Esophagus squamous epithelium (tissue), 5 donors: ENCODE results near the gene PTPRT. TPM values are rescaled to one million over a fixed set of nuclear protein-coding genes. Genes with fewer than 3 reads are reported as not detected.

Source experiments
- DNase-seq: peaks from one replicate; lab custom pipeline; 2025; lab: John Stamatoyannopoulos, UW
- H3K27ac ChIP-seq, 4 donors: fragments of 200-600 bp; sonication (generic); one replicate each; pipeline ENCODE4 v1.5.1; 2016 to 2019; ENCODE audit warnings: mild to moderate bottlenecking in 1 of 4
- H3K27me3 ChIP-seq, 4 donors: fragments of 200-600 bp; sonication (generic); 1 replicate in 3 of 4; 2 replicates in 1 of 4; pipeline versions ENCODE4 v1.5.1 to v1.6.0; 2017 to 2021; ENCODE audit warnings: antibody characterized with exemption in 1 of 4
- H3K36me3 ChIP-seq, 3 donors: fragments of 200-600 bp; sonication (generic); one replicate each; pipeline ENCODE4 v1.5.1; 2016 to 2019
- H3K4me1 ChIP-seq, 3 donors: fragments of 200-600 bp; sonication (generic); one replicate each; pipeline ENCODE4 v1.5.1; 2017 to 2019
- H3K4me3 ChIP-seq, 4 donors: fragments of 200-600 bp; sonication (generic); 1 replicate in 3 of 4; 2 replicates in 1 of 4; pipeline ENCODE4 v1.5.1; 2016 to 2019; ENCODE audit warnings: mild to moderate bottlenecking in 2 of 4, moderate library complexity in 1 of 4
- H3K9me3 ChIP-seq, 3 donors: fragments of 200-600 bp; sonication (generic); one replicate each; pipeline ENCODE4 v1.5.1; 2016 to 2019
- POLR2A ChIP-seq, 4 donors: fragments of 450-650 bp; IDR thresholded peaks; one replicate each; pipeline ENCODE4 v1.6.1; 2017; ENCODE audit warnings: antibody characterized with exemption in 4 of 4, mild to moderate bottlenecking in 4 of 4, moderate library complexity in 3 of 4
- whole genome bisulfite sequencing, 2 donors: methylation state at CpG; one replicate each; pipeline ENCODE4 v1.1.5; 2018; 5-methylcytosine and 5-hydroxymethylcytosine counted together
- intact Hi-C: fragments of 100-400 bp; cut with DNase I; formaldehyde crosslinking; loops from one replicate; pipeline ENCODE4 v1.15.0; 2022
- total RNA-seq, 4 donors: library from RNA; depleted of rRNA; stranded (reverse); fragments of >200 nt; gene quantifications; one replicate each; pipeline ENCODE4 v1.1.0, GENCODE V29; 2016
- TF ChIP-seq, protein P1 (sequence below), 6 experiments: fragments of 450-650 bp in 4 of 6; fragments of 200-600 bp in 2 of 6; sonication (generic) in 2 of 6; IDR thresholded peaks; one replicate each; pipeline ENCODE4 v1.5.1; 2016 to 2019; ENCODE audit warnings: antibody characterized with exemption in 6 of 6, mild to moderate bottlenecking in 4 of 6, moderate library complexity in 4 of 6
- donor health status: DM: yes; HTN: yes; CAD: no.

PTPRT gene
- total RNA-seq, 4 donors from 2014 or later, result under 0.01 to 0.06 TPM; not detected in 2

DNA sequence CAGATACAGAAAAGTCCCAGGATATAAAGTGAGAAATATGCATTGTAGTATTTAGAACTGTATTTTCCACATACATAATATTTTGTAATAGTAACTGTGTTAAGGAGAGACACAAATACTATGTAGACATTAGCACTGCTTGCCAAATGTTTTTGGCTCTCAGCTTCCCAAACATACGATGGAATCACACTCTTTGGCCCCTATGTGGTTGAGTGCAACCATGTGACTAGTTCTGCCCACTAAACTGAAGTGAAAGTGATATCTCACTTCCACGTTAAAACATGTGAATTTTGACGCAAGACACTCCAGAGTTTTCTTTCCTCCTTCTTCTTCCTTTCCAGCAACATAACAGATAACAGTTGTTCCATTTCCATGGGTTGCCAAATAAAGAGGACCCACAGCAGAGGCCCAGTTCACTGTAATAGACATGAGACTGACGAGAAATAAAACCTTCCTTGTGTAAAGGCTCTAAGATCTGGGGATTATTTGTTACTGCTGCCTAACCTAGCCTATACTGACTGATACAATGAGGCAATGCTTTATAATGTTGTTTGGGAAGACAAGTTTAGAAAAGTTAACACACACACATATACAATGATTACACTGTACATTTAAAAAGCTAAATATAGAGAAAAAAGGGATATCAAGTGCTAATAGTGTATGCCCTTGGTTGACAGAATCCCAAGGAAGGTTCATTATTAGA lies 97.2 kb downstream of the PTPRT start:
- WGBS, 2 donors, result 58 to 62% methylated on average over 4 of the region's 4 CpGs
- TF ChIP-seq, protein P1, sequence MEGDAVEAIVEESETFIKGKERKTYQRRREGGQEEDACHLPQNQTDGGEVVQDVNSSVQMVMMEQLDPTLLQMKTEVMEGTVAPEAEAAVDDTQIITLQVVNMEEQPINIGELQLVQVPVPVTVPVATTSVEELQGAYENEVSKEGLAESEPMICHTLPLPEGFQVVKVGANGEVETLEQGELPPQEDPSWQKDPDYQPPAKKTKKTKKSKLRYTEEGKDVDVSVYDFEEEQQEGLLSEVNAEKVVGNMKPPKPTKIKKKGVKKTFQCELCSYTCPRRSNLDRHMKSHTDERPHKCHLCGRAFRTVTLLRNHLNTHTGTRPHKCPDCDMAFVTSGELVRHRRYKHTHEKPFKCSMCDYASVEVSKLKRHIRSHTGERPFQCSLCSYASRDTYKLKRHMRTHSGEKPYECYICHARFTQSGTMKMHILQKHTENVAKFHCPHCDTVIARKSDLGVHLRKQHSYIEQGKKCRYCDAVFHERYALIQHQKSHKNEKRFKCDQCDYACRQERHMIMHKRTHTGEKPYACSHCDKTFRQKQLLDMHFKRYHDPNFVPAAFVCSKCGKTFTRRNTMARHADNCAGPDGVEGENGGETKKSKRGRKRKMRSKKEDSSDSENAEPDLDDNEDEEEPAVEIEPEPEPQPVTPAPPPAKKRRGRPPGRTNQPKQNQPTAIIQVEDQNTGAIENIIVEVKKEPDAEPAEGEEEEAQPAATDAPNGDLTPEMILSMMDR (IDR thresholded peaks at IDR 0.05), result no peak
- no peak for TF ChIP-seq POLR2A (IDR thresholded peaks at IDR 0.05)
- Histone ChIP-seq H3K9me3 (no peaks in the 10 kb centered on the region), H3K4me1 (no peaks in the 10 kb centered on the region), H3K4me3 (no peak overlapping the region), H3K27me3 (no peaks in the 10 kb centered on the region), H3K36me3 (no peaks in the 10 kb centered on the region), H3K27ac (no peak overlapping the region)
- DNase-seq, result no peak
- intact Hi-C loops, result no loop called here

DNA sequence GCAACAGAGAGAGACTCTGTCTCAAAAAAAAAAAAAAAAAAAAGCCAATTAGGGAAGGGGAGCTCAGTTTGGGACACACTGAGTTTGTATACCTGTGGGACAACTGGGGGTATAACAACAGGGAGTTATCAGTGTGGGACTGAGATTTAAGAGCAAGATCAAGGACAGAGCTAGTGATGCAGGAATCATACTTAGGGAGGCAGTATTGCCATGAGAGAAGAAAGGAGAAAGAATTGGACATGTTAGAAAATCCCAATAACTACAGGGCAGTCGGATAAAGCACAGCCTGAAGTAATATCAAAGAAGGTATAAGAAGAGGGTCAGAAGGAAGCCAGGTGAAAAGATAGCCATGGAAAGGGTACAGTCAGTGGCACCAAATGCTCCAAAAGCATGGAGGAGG lies 121.2 kb downstream of the PTPRT start:
- 41 to 67% methylated on average over 1 of the region's 1 CpG for WGBS, 2 donors
- intact Hi-C loops, result no loop called here
- no peak for TF ChIP-seq POLR2A (IDR thresholded peaks at IDR 0.05)
- TF ChIP-seq, protein P1 (IDR thresholded peaks at IDR 0.05), result no peak

DNA sequence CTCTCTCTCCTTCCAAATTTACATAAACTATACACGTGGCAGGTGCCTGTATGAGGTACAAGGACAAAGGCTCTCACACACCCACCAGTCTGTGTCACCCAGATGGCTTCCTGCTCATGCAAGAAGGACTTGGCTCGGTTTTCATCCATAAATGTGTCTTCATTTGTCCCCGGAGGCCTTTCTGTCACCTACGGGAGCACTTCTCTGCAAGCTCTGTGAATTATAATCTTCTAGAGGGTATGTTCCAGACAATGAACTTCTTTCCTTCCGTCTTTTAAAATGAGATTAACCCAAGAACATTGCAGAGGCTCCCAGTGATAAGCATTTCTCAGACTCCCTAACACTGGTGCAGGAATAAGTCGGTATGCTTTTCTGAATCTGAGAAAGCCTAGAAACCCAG lies 123.6 kb downstream of the PTPRT start:
- Histone ChIP-seq H3K36me3 (no peaks in the 10 kb centered on the region), H3K4me1 (no peaks in the 10 kb centered on the region), H3K27ac (no peak overlapping the region), H3K9me3 (no peaks in the 10 kb centered on the region), H3K4me3 (no peak overlapping the region), H3K27me3 (no peaks in the 10 kb centered on the region)
- WGBS, 2 donors, result 34 to 50% methylated on average over 6 of the region's 6 CpGs
- intact Hi-C loops, result no loop called here
- no peak for TF ChIP-seq POLR2A (IDR thresholded peaks at IDR 0.05)
- TF ChIP-seq, protein P1 (IDR thresholded peaks at IDR 0.05), result no peak
- DNase-seq, result no peak

More for the DNA sequence above, 121.2 kb downstream of the PTPRT start:
- no peaks in the 10 kb centered on the region for H3K4me1 ChIP-seq
- H3K9me3 ChIP-seq, result no peaks in the 10 kb centered on the region
- no peaks in the 10 kb centered on the region for H3K36me3 ChIP-seq
- H3K27me3 ChIP-seq, result no peaks in the 10 kb centered on the region
- H3K4me3 ChIP-seq, result no peak overlapping the region
- no peak for DNase-seq
- H3K27ac ChIP-seq, result no peak overlapping the region

DNA sequence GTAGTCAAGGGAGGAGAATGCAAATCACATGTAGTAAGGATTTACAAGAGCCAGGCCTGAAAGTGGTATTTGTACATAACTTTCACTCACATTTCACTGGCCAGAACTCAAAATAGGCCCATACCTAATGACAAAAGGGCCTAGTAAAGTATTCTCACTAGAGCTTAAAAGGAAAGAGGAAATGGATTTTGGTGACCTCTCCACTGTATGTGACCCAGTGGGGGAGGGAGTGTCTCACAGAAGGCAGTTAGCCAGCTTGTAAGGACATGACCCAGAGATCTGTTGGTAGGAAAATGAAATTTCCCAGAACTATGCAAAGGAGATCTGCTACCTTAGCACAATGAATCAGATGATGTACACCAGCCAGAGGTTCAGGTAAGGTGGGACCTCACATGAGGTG lies 124.4 kb downstream of the PTPRT start:
- H3K36me3 ChIP-seq, result no peaks in the 10 kb centered on the region
- TF ChIP-seq, protein P1 (IDR thresholded peaks at IDR 0.05), result no peak
- no peak for TF ChIP-seq POLR2A (IDR thresholded peaks at IDR 0.05)
- H3K4me3 ChIP-seq, result no peak overlapping the region
- H3K27me3 ChIP-seq, result no peaks in the 10 kb centered on the region
- intact Hi-C loops, result no loop called here
- no peak for DNase-seq
- H3K27ac ChIP-seq, result no peak overlapping the region
- H3K4me1 ChIP-seq, result no peaks in the 10 kb centered on the region
- no peaks in the 10 kb centered on the region for H3K9me3 ChIP-seq

DNA sequence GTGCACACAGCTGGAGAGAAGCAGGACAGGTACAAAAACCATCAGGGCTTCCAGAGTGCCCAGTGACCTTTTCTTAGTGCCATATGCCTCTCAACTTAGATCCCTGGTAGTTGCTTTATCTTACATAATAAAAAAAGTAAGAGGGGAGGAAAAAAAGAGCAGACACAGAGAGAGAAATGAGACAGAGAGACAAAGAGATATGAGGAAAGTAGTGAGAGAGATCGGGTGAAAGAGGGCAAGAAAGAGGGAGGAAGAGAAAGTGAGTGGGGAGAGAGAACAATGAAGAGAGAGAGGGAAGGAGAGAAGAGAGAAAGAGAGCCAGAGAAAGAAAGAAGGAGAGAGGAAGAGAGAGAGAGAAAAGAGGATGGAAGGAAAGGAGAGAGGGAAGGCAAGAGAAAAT lies 131.6 kb downstream of the PTPRT start:
- H3K27ac ChIP-seq, result no peak overlapping the region
- 70 to 73% methylated on average over 1 of the region's 1 CpG for WGBS, 2 donors
- no peaks in the 10 kb centered on the region for H3K27me3 ChIP-seq
- no peak for DNase-seq
- no peaks in the 10 kb centered on the region for H3K9me3 ChIP-seq
- intact Hi-C loops, result no loop called here
- TF ChIP-seq, protein P1 (IDR thresholded peaks at IDR 0.05), result no peak
- TF ChIP-seq POLR2A (IDR thresholded peaks at IDR 0.05), result no peak
- no peaks in the 10 kb centered on the region for H3K4me1 ChIP-seq
- H3K4me3 ChIP-seq, result no peak overlapping the region
- no peaks in the 10 kb centered on the region for H3K36me3 ChIP-seq
